HFFc6 (cell line): ENCODE results near the gene FHIT. TPM values are rescaled to one million over a fixed set of nuclear protein-coding genes. Genes with fewer than 3 reads are reported as not detected.

Experiments
- DNase-seq: peaks from one replicate; pipeline ENCODE4 v3.0.0-alpha.2; 2018
- H3K27ac Mint-ChIP-seq: 2 replicates; pipeline ENCODE4 v1.8.0; 2020; ENCODE audit warnings: mild to moderate bottlenecking, mixed read lengths
- H3K27me3 Mint-ChIP-seq: 2 replicates; pipeline ENCODE4 v1.8.0; 2021; ENCODE audit warnings: mild to moderate bottlenecking, moderate library complexity, mixed read lengths; ENCODE audit not compliant: insufficient read depth
- H3K36me3 Mint-ChIP-seq: 2 replicates; pipeline ENCODE4 v1.8.0; 2021; ENCODE audit warnings: low read depth, mixed read lengths
- H3K4me1 Mint-ChIP-seq: 2 replicates; pipeline ENCODE4 v1.8.0; 2020; ENCODE audit warnings: low read depth, mixed read lengths
- H3K4me3 Mint-ChIP-seq: 2 replicates; pipeline ENCODE4 v1.8.0; 2020; ENCODE audit warnings: mild to moderate bottlenecking, moderate library complexity, mixed read lengths
- H3K9me3 Mint-ChIP-seq: 2 replicates; pipeline ENCODE4 v1.8.0; 2020; ENCODE audit warnings: mild to moderate bottlenecking, mixed read lengths
- total RNA-seq, 6 experiments: library from RNA; stranded (reverse); fragmentation: NEBNext Ultra II Directional; extraction: Animal tissue kit (Norgen Biotek cat#: 25700); gene quantifications; 2 replicates in 1 of 6; 3 replicates in 5 of 6; pipeline ENCODE4 v1.2.3, GENCODE V29; 2021
- TF ChIP-seq, protein P1 (sequence below): fragments of 200-600 bp; sonication (generic); IDR thresholded peaks from 2 replicates; pipeline ENCODE4 v1.5.0; 2021; ENCODE audit warnings: antibody characterized with exemption, mild to moderate bottlenecking

FHIT gene
- total RNA-seq, 6 experiments from 2014 or later = 0.33 to 0.38 TPM; not detected in 4

DNA sequence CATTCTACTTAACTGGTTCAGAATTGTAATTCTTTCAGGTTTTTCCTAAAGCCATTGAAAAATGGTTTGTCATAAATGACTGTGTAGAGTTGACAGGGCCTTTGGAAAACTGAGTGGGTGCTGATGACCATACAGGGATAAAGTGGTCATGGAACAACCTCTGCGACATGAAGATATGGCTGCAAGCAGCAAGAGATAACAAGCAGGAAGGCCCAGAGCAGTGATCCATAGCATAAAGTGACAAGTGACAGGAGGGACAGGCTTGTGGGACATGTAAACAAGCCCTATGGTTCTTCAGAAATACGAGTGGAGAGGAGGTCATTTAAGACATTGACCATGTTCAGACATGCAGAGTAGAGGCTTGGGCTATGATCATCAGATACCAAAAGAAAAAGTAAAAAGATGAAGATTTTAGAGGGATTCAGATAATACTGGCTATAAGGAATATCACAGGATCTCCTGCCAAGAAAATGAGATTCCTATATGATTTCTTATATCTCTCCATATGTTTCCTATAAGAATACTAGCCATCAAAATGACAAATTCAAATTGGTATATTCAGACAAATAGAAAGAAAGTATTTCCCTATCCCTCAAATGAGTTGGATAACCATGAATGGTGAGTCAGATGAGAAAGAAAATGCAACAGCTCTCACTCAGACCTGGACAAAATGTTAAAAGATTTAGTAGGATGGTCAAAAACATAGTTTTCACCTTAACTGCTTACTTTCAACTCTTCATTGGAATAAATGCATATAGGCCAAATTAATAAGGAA lies 1373.8 kb downstream of the FHIT start:
- no peak overlapping the region for H3K4me3 Mint-ChIP-seq
- H3K4me1 Mint-ChIP-seq = no peaks in the 10 kb centered on the region

DNA sequence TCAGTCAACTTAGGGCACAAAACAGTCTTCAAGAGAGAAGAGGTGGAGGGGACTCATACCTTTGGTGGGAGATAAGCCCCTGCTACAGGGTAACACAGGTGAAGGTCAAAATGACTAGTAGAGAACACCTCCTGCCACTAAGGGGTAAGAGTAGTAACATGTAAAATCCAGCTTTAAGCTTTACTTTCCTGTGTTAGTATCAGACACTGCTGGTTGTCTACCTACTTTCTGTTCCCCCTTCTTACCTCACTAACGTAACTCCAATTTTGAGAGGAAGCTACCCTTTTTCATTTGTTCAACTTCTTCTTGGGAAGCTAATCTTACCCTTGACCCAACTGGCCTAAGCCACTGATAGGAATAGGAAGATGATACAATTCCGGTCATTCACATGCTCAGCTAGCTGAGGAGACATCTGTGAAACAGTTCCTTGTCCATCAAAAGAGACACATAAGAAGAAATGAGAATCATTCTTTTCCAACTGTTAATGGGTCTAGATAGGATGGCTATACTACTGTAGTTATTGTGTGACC lies 1374.7 kb downstream of the FHIT start:
- no peaks in the 10 kb centered on the region for H3K4me1 Mint-ChIP-seq

More for the DNA sequence above, 1373.8 kb downstream of the FHIT start:
- TF ChIP-seq, protein P1, sequence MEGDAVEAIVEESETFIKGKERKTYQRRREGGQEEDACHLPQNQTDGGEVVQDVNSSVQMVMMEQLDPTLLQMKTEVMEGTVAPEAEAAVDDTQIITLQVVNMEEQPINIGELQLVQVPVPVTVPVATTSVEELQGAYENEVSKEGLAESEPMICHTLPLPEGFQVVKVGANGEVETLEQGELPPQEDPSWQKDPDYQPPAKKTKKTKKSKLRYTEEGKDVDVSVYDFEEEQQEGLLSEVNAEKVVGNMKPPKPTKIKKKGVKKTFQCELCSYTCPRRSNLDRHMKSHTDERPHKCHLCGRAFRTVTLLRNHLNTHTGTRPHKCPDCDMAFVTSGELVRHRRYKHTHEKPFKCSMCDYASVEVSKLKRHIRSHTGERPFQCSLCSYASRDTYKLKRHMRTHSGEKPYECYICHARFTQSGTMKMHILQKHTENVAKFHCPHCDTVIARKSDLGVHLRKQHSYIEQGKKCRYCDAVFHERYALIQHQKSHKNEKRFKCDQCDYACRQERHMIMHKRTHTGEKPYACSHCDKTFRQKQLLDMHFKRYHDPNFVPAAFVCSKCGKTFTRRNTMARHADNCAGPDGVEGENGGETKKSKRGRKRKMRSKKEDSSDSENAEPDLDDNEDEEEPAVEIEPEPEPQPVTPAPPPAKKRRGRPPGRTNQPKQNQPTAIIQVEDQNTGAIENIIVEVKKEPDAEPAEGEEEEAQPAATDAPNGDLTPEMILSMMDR = no peak
- Mint-ChIP-seq H3K27ac (no peak overlapping the region), H3K27me3 (no peaks in the 10 kb centered on the region; the same call in 1 of the 2 replicates), H3K9me3 (no peaks in the 10 kb centered on the region), H3K36me3 (no peaks in the 10 kb centered on the region)
- DNase-seq = no peak

DNA sequence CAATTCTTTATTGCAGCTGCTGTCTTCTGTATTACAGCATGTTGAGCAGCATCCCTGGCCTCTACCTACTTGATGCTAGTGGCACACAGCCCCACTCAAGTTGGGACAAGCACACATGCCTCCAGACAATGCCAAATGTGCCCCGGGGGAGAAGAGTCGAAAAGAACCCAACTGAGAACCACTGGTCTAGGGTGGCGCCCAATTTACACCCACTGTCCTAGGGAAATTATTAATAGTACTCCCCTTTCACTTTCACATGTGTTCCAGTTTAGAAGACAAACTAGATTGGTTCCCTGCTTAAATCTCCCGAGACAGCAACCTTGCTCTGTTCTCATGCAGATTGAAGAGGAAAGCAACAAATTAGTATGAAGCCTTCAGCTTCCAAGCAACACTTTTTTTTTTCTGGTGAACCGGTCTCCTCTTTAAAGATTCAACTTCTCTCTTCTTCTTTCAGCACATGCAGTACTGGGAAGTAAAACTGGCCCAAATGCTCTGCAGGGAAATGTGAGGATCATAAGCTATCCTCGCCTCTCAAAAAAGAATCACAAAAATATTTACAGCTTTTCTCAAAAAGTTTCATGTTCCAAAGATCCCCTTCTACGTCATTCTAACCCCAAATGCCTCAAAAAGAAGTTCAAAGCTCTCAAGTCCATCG lies 1377.5 kb downstream of the FHIT start:
- no peaks in the 10 kb centered on the region for H3K27me3 Mint-ChIP-seq
- TF ChIP-seq, protein P1 = no peak
- H3K9me3 Mint-ChIP-seq = no peaks in the 10 kb centered on the region
- H3K4me1 Mint-ChIP-seq = no peaks in the 10 kb centered on the region
- H3K36me3 Mint-ChIP-seq = no peaks in the 10 kb centered on the region
- no peak for DNase-seq
- H3K27ac Mint-ChIP-seq = no peak overlapping the region
- H3K4me3 Mint-ChIP-seq = no peak overlapping the region

More for the DNA sequence above, 1374.7 kb downstream of the FHIT start:
- no peaks in the 10 kb centered on the region; the same call in 1 of the 2 replicates for H3K27me3 Mint-ChIP-seq
- H3K9me3 Mint-ChIP-seq = no peaks in the 10 kb centered on the region
- no peak overlapping the region for H3K4me3 Mint-ChIP-seq
- DNase-seq = no peak
- H3K27ac Mint-ChIP-seq = no peak overlapping the region
- no peaks in the 10 kb centered on the region for H3K36me3 Mint-ChIP-seq
- TF ChIP-seq, protein P1 = no peak

DNA sequence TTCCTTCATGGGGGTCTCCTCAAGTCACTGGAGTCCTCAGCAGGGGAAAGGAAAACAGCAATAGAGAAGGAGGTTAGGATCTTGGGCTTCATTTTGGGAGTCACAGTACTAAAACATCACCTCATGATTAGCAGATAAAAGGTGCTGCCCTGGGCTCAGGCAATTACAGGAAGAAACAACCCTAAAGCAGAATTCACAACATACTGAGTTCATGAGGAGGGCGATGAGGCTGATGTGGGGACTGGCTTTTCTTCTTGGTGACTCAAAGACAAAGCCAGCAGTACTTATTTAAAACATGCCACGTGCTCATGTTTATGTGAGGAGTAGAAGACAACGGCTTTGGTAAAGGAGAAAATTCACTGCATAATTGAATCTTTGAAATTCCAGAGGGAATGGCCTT lies 1379.1 kb downstream of the FHIT start:
- H3K4me3 Mint-ChIP-seq = no peak overlapping the region

DNA sequence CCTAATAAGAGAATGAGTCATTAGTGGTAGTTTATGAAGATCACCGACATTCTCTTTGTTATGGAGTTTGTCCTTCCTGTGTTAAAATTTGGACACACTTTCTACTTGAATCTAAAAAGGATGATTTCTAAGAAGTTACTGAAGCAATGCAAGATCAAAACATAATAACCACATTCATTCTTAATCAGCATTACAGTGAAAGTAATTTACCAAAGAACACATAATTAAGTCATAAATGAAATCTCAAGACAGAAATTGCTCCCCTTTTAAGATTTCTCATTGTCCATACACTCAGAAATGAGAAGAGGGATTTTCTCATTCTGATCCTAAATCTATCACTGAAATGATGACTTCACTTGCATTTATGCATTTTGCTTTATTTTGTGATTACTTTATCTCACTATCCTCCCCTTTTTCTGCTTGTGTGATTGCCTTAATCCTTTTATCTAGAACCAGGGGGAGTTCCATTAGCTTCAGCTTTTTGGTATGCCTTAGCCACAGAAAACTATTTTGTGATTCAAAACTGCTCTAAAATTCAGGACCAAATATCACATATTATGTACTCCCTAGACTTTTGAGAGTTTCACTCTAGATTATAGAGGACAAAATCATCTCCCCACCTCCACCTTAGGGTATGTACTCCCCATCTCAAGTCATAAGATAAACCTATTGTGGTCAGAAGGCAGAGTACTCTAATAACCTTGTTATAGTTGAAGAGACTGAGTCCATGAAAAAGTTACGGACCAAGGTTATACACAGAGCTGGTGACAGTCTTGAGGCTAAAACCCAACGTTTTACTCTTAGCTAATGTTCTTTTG lies 1383.9 kb downstream of the FHIT start:
- H3K4me3 Mint-ChIP-seq = no peak overlapping the region
- DNase-seq = no peak
- H3K9me3 Mint-ChIP-seq = peaks cover 5% of the 10 kb centered on the region; the same call in 1 of the 2 replicates
- no peak overlapping the region for H3K27ac Mint-ChIP-seq
- TF ChIP-seq, protein P1 = no peak
- peaks cover 7% of the 10 kb centered on the region for H3K4me1 Mint-ChIP-seq
- no peaks in the 10 kb centered on the region for H3K36me3 Mint-ChIP-seq
- peaks cover 3% of the 10 kb centered on the region for H3K27me3 Mint-ChIP-seq

More for the DNA sequence above, 1379.1 kb downstream of the FHIT start:
- no peaks in the 10 kb centered on the region for H3K36me3 Mint-ChIP-seq
- no peak for DNase-seq
- TF ChIP-seq, protein P1 = no peak
- H3K27ac Mint-ChIP-seq = no peak overlapping the region
- no peaks in the 10 kb centered on the region for H3K9me3 Mint-ChIP-seq
- H3K4me1 Mint-ChIP-seq = no peaks in the 10 kb centered on the region
- H3K27me3 Mint-ChIP-seq = no peaks in the 10 kb centered on the region
